Panc1 (cell line): ENCODE data around the gene OR10T2. TPM values are rescaled to one million over a fixed set of nuclear protein-coding genes. Genes with fewer than 3 reads are reported as not detected.

Experiments
- ATAC-seq: fragments of 200-7000 bp; cut with Tn5 transposase; 2 replicates; pipeline ENCODE4 v1.9.1; 2020; ENCODE audit warnings: mild to moderate bottlenecking, moderate library complexity
- BruUV-seq: library from RNA; stranded (reverse); fragments of 400-500 nt; replicated peaks from 2 replicates; lab custom pipeline; 2021; lab: Mats Ljungman, UMichigan
- CTCF ChIA-PET: fragments of 300-600 bp; sonication (Branson Sonifier 250); formaldehyde crosslinking; loops from one replicate; lab custom pipeline; 2022; ENCODE audit warnings: antibody characterized with exemption; lab: Charles Lee
- POLR2A ChIA-PET: fragments of 300-600 bp; sonication (Branson Sonifier 250); formaldehyde crosslinking; loops from one replicate; lab custom pipeline; 2022; ENCODE audit warnings: antibody characterized with exemption; lab: Charles Lee
- DNase-seq: peaks from one replicate; pipeline ENCODE4 v3.0.0-alpha.2; 2010; ENCODE audit warnings: low read depth, low spot score
- H3K27ac ChIP-seq: 2 replicates; pipeline ENCODE4 v1.5.1; 2011; ENCODE audit warnings: mild to moderate bottlenecking, low read length, inconsistent platforms
- H3K27me3 ChIP-seq: fragments of 200-500 bp; sonication (Bioruptor generic); 2 replicates; pipeline ENCODE4 v1.6.0; 2014; ENCODE audit warnings: low read length, inconsistent platforms; ENCODE audit not compliant: control insufficient read depth, insufficient read depth
- H3K36me3 ChIP-seq: fragments of 200-500 bp; sonication (Bioruptor generic); 2 replicates; pipeline ENCODE4 v1.5.1; 2014; ENCODE audit warnings: inconsistent platforms, mild to moderate bottlenecking, low read length, moderate library complexity; ENCODE audit not compliant: control insufficient read depth, insufficient read depth
- H3K4me1 ChIP-seq: 2 replicates; pipeline ENCODE4 v1.5.1; 2011; ENCODE audit warnings: inconsistent platforms, mild to moderate bottlenecking, low read length, moderate library complexity; ENCODE audit not compliant: control insufficient read depth, insufficient read depth
- H3K4me3 ChIP-seq, 2 experiments: 2 replicates each; pipeline ENCODE4 v1.5.1; 2011 to 2012; ENCODE audit warnings: low read depth in 2 of 2, low read length in 2 of 2, mild to moderate bottlenecking in 2 of 2, inconsistent platforms in 1 of 2, moderate library complexity in 1 of 2
- H3K9me3 ChIP-seq: fragments of 200-500 bp; sonication (Bioruptor generic); 2 replicates; pipeline ENCODE4 v1.5.1; 2014; ENCODE audit warnings: low read depth, mild to moderate bottlenecking, inconsistent platforms, low read length, moderate library complexity; ENCODE audit not compliant: control insufficient read depth, insufficient read depth
- POLR2AphosphoS5 ChIP-seq: IDR thresholded peaks from 2 replicates; pipeline ENCODE4 v1.6.1; 2012; ENCODE audit warnings: mild to moderate bottlenecking, low read depth, low read length, moderate library complexity
- SIN3A ChIP-seq: IDR thresholded peaks from 2 replicates; pipeline ENCODE4 v1.6.1; 2012; ENCODE audit warnings: low read depth, mild to moderate bottlenecking, low read length, moderate library complexity, borderline replicate concordance; ENCODE audit not compliant: insufficient read depth
- TCF7L2 ChIP-seq: IDR thresholded peaks from 2 replicates; pipeline ENCODE4 v1.6.1; 2011; ENCODE audit warnings: mild to moderate bottlenecking, low read depth, low read length, inconsistent platforms
- in situ Hi-C: cut with HindIII; loops from 2 replicates; pipeline ENCODE4 v1.10.0; 2016; ENCODE audit warnings: low sequenced_read_pairs, low pct_unique_long_range_greater_than_20kb
- intact Hi-C: fragments of 100-400 bp; cut with micrococcal nuclease; formaldehyde crosslinking; loops from one replicate; pipeline ENCODE4 v1.10.0; 2022; ENCODE audit not compliant: unreplicated experiment
- total RNA-seq: library from RNA; stranded (reverse); gene quantifications from one replicate; pipeline ENCODE4 v1.2.1, GENCODE V29; 2021; ENCODE audit not compliant: unreplicated experiment
- TF ChIP-seq, protein P1 (sequence below), 2 experiments: IDR thresholded peaks; 2 replicates each; pipeline ENCODE4 v1.6.1; 2011 to 2012; ENCODE audit warnings: low read depth in 2 of 2, control low read depth in 1 of 2, low read length in 1 of 2, mild to moderate bottlenecking in 1 of 2, moderate library complexity in 1 of 2; ENCODE audit not compliant: insufficient read depth in 1 of 2
- TF ChIP-seq, protein P2 (sequence below): fragments of 450-650 bp; IDR thresholded peaks from 2 replicates; pipeline ENCODE4 v1.5.1; 2017; ENCODE audit warnings: mild to moderate bottlenecking

The OR10T2 gene
- total RNA-seq, 1 experiment from 2014 or later, result not detected

DNA sequence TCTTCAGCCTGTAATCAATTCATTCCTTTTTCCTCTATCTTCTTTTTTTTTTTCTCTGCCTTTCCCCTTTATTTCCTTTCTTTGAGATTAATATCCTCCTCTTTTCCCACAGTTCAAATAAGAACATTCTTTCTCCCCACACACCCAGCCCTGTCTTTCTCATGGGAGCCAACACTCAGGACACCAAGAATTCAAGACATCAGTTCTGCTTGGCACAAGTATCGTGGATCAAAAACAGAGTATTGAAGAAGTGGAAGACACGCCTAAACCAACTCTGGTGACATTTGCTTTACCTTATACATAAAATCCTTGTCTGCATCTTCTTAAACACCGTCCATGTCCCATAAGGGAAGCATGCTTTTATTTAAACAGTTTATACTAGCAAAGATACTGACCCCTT is 42.6 kb downstream of the OR10T2 start:
- no peaks in the 10 kb centered on the region for H3K4me1 ChIP-seq
- H3K36me3 ChIP-seq, result no peaks in the 10 kb centered on the region
- ATAC-seq (no peak), DNase-seq (no peak)
- TF ChIP-seq TCF7L2 (no peak), SIN3A (no peak), POLR2AphosphoS5 (no peak)
- TF ChIP-seq, protein P1, sequence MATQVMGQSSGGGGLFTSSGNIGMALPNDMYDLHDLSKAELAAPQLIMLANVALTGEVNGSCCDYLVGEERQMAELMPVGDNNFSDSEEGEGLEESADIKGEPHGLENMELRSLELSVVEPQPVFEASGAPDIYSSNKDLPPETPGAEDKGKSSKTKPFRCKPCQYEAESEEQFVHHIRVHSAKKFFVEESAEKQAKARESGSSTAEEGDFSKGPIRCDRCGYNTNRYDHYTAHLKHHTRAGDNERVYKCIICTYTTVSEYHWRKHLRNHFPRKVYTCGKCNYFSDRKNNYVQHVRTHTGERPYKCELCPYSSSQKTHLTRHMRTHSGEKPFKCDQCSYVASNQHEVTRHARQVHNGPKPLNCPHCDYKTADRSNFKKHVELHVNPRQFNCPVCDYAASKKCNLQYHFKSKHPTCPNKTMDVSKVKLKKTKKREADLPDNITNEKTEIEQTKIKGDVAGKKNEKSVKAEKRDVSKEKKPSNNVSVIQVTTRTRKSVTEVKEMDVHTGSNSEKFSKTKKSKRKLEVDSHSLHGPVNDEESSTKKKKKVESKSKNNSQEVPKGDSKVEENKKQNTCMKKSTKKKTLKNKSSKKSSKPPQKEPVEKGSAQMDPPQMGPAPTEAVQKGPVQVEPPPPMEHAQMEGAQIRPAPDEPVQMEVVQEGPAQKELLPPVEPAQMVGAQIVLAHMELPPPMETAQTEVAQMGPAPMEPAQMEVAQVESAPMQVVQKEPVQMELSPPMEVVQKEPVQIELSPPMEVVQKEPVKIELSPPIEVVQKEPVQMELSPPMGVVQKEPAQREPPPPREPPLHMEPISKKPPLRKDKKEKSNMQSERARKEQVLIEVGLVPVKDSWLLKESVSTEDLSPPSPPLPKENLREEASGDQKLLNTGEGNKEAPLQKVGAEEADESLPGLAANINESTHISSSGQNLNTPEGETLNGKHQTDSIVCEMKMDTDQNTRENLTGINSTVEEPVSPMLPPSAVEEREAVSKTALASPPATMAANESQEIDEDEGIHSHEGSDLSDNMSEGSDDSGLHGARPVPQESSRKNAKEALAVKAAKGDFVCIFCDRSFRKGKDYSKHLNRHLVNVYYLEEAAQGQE (IDR thresholded peaks at IDR 0.05; ENCODE audit: insufficient read depth in 1 of 2, low read depth in 2 of 2, low read length in 1 of 2), result no peak
- TF ChIP-seq, protein P2, sequence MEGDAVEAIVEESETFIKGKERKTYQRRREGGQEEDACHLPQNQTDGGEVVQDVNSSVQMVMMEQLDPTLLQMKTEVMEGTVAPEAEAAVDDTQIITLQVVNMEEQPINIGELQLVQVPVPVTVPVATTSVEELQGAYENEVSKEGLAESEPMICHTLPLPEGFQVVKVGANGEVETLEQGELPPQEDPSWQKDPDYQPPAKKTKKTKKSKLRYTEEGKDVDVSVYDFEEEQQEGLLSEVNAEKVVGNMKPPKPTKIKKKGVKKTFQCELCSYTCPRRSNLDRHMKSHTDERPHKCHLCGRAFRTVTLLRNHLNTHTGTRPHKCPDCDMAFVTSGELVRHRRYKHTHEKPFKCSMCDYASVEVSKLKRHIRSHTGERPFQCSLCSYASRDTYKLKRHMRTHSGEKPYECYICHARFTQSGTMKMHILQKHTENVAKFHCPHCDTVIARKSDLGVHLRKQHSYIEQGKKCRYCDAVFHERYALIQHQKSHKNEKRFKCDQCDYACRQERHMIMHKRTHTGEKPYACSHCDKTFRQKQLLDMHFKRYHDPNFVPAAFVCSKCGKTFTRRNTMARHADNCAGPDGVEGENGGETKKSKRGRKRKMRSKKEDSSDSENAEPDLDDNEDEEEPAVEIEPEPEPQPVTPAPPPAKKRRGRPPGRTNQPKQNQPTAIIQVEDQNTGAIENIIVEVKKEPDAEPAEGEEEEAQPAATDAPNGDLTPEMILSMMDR, result no peak
- in situ Hi-C loops, result no loop called here
- intact Hi-C loops, result no loop called here
- H3K27me3 ChIP-seq, result no peaks in the 10 kb centered on the region
- CTCF ChIA-PET, result no interaction called here
- H3K4me3 ChIP-seq, result no peak overlapping the region
- no TSS peak for BruUV-seq
- H3K9me3 ChIP-seq, result no peaks in the 10 kb centered on the region
- POLR2A ChIA-PET, result no interaction called here
- H3K27ac ChIP-seq, result no peak overlapping the region

DNA sequence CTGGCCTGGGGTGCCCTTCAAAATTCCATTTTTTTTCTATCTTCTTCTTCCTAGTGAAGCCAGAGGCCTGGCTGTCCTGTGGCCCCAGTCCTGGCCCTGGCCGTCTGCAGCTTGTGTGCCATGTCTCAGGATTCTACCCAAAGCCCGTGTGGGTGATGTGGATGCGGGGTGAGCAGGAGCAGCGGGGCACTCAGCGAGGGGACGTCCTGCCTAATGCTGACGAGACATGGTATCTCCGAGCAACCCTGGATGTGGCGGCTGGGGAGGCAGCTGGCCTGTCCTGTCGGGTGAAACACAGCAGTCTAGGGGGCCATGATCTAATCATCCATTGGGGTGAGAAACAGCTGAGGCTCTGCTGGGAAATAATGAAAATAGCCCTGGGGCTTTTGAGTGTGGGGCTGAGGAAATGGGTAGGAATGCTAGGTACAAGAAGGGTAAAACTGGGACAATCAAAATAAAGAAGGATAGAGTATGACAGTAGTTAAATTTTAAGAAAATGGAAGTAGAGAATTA is 43.4 kb downstream of the OR10T2 start:
- ChIA-PET CTCF (no interaction called here), POLR2A (no interaction called here)
- intact Hi-C loops (no loop called here), in situ Hi-C loops (no loop called here)
- Histone ChIP-seq H3K4me3 (no peak overlapping the region), H3K4me1 (no peaks in the 10 kb centered on the region), H3K27ac (no peak overlapping the region), H3K36me3 (no peaks in the 10 kb centered on the region), H3K9me3 (no peaks in the 10 kb centered on the region), H3K27me3 (no peaks in the 10 kb centered on the region)
- TF ChIP-seq POLR2AphosphoS5 (no peak), TCF7L2 (no peak), SIN3A (no peak)
- TF ChIP-seq, protein P1 (IDR thresholded peaks at IDR 0.05; ENCODE audit: insufficient read depth in 1 of 2, low read depth in 2 of 2, low read length in 1 of 2), result no peak
- TF ChIP-seq, protein P2, result no peak
- BruUV-seq, result no TSS peak
- no peak for ATAC-seq
- DNase-seq, result no peak
